Right ventricle myocardium inferior (tissue), 1 donor: ENCODE results near the gene GPC3. TPM values are rescaled to one million over a fixed set of nuclear protein-coding genes. Genes with fewer than 3 reads are reported as not detected.
"Not testable (repeated sequence)": the region's sequence is repeated elsewhere in the genome, so short reads cannot be mapped to it uniquely, and the experiment has no call there.

ENCODE experiments used
- ATAC-seq: fragments of 200-7000 bp; cut with Tn5 transposase; one replicate; pipeline ENCODE4 v1.9.1; 2020; ENCODE audit warnings: mild to moderate bottlenecking, moderate library complexity
- DNase-seq: peaks from one replicate; pipeline ENCODE4 v3.0.0; 2021; ENCODE audit errors: missing footprints
- intact Hi-C: fragments of 100-400 bp; cut with DNase I; formaldehyde crosslinking; loops from one replicate; pipeline ENCODE4 v1.11.0; 2022
- total RNA-seq: library from RNA; stranded (reverse); fragmentation: NEBNext Ultra II Directional; extraction: Animal tissue kit (Norgen Biotek cat#: 25700); gene quantifications from one replicate; pipeline ENCODE4 v1.2.1, GENCODE V29; 2021
- donor health status: DM: no; HTN: yes; CAD: no; lungs with severe emphysema.

GPC3 gene
- total RNA-seq, 1 donor from 2014 or later, result 8.5 TPM

DNA sequence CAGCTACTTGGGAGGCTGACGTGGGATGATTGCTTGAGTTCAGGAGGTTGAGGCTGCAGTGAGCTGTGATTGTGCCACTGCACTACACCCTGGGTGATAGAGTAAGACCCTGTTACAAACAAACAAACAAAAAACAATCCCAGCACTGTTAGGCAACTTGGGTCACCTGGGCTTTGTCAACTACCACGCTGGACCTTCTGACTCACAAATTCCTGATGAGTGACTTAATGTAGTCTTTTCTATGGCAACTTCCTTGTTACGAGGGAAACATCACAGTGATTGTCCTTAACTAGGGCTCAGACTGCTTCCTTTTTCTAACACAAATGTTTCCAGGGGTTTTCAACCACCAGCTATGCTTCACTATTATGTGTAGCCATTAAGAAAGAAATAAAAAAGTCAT is 441.3 kb downstream of the GPC3 start:
- intact Hi-C loops, result no loop called here
- ATAC-seq, result no peak
- DNase-seq, result no peak

DNA sequence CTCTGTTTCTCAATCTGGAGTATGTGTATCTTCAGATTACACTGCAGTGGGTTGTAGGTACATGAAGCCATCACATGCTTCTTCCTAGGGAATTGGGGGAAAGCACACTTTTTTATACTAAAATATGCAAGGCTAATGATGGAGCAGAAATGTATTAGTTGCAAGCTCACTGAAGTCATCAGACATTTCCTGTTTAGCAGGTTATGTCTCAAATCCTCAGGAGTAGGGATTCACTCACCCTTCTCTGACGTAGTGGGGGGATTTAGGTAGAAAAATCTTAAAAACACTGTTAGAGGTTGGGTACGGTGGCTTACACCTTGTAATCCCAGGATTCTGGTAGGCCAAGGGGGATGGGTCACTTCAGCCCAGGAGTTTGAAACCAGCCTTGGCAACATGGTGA is 441.7 kb downstream of the GPC3 start:
- DNase-seq (no peak), ATAC-seq (no peak)
- intact Hi-C loops, result no loop called here

DNA sequence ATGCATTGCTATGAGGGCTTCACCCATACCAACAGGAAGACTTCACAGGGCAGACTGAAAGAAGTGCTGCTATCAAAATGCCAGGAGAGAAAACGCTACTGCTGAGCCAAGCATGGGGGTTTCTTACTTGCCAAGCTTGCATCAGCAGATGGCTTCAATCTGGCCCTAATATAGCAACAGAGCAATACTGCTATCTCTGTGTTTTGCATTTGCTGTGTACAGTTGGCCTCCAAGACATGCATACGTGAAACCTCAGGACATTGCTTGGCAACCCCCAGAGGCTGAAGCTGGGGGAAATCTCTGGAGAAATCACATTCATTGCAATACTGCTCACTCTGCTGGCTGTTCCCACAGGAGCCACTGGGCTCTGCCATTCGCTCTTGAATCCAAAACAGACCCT is 442.9 kb downstream of the GPC3 start:
- ATAC-seq (peak; percentile 52), DNase-seq (no peak)
- intact Hi-C loops, result no loop called here

DNA sequence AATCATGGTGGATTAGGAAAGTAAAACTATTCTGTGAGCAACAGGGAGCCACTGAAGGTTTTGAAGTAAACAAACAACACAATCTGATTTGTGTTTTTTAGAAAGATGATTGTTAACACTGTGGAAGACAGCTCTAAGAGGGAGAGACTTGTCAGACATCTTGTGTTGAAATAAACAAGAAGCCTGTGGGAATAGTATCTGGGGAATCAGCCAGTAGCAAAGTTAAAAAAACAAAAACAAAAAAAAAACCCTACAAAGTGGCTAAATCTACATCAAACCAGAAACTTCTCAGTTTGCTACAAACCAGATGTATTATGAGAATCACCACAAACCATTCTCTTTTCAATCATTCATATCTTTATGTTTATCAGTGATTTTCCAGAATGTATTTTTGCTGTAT is 444.4 kb downstream of the GPC3 start:
- DNase-seq, result no peak
- intact Hi-C loops, result no loop called here

DNA sequence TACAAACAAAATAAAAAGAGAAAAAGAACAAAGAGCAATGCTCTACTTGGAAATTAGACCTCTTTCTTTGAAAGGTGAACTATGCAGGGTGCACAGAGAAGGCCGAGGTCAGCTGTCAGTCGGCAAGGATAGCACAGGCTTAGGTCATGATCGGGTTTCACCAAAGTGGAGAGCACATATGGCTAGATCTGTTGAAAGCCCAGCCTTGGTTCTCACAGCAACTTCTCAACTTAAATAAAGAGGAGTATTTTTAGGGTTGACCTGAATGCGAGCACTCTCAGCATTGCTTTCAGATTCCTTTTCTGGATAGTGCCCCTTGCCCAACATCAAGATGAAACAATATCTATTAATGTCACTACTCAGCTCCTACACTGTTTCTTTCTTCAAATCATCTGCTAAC is 447.2 kb downstream of the GPC3 start:
- DNase-seq, result no peak
- intact Hi-C loops, result no loop called here
- ATAC-seq, result no peak

More for the DNA sequence above, 444.4 kb downstream of the GPC3 start:
- no peak for ATAC-seq

DNA sequence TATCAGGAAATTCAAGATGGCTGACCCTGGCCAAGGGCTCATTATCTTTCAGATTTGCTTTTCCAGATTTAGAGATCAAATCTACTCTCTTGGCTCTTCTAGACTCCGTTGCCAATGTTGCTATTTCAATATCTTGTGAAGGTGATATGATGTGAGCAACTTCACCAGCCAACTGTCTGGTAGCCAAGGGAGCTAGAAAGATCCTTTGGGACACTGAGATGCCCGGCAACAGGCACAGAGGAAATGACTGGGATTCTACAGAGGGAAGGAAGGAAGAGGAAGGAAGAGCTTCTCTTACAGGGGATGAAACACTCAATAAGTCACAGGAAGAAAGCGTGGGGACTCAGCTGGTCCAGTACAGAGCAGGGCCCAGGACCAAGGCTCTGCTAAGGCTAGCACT is 448.3 kb downstream of the GPC3 start:
- DNase-seq (no peak), ATAC-seq (no peak)
- intact Hi-C loops, result no loop called here

DNA sequence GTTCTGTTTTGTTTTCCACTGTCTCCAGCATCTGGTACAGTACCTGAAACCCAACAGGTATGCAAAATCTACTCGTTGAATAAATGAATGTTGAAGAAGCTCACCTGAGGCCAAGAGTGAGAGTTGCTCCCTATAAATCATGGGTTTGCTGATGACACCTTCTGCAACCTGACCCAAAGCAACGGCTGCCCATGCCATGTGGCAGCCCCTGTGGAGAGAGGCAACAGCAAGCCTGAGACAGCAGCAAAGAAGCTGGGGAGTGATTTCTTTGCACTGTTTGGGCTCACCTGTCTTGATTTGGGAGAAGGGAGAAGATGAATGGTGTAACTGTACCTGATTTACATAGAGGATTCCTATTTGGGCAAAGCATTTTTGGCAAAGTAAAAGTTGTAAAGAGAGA is 450.3 kb downstream of the GPC3 start:
- ATAC-seq (no peak), DNase-seq (no peak)
- intact Hi-C loops, result no loop called here

DNA sequence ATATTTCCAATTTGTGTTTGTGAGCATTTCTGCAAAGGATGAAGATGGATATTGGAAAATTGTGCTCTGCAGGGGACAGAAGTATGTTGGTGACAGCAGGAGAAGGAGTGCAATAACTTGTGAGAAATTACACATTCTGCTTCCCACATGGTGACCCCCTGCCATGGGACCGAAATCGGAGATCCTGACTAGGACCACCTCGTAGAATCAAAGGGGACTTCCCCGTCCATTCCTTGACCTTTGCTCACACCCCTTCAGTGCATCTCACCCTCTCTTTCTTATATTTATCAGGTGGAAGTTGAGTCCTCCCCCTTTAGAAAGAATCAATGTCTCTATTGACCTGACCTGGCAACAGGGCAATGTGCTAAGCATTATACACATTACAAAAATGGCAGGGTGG is 451.2 kb downstream of the GPC3 start:
- no peak for ATAC-seq
- DNase-seq, result no peak
- intact Hi-C loops, result no loop called here

DNA sequence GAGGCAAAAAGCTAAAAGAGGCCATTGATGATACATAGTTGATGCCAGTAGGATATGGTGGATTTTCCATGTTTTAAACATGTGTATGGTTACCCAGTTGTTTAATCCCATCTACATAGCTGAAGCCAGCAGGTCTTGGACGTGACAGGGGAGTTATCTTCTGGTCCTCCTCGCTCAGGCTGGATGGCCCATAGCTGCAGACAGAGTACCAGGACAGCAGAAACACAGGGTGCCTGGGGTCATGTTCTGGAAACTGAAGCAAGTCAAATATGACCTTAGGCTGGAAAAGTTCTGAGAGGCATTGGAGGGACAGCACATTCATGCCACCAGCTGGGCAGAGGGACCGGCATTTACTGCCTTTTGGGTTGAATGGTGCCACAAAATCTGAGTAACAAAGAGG is 452.1 kb downstream of the GPC3 start:
- intact Hi-C loops, result no loop called here
- ATAC-seq (no peak), DNase-seq (no peak)

DNA sequence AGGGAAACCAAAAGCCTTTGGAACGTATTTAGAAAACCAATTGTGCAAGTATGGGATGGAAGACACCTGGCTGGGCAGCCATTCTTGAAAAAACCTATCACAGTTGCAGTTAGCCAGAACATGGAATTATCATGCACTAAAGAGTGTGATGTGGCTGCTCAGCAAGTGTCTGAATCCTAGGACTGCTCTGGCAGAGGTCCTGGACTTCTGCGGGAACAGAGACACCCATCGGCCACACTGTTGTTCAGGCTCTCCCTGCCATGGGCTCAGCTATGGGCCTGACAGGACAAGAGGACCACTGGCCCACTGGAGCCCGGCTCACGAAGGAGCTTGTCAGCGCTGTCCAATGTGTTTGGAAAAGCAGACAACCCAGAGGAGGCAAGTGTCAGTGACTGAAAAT is 454.4 kb downstream of the GPC3 start:
- DNase-seq (no peak), ATAC-seq (peak; percentile 65)

DNA sequence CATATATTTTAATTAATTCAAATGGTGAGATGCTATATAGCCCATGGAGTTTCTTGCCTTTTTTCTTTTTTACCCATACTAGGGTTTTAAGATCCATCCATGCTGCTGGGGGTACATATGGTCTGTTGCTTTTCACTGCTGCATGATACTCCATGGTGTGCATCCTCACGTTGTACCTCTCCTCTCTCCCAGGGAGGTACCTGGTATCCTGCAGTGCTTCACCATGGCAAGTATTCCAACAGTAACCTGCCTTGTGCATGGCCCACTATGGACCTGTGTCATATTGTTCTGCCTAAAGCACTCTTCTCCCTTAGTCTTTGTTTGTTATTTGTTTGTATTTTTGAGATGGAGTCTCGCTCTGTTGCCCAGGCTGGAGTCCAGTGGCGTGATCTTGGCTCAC is 455.8 kb downstream of the GPC3 start:
- DNase-seq (no peak), ATAC-seq (no peak)
- intact Hi-C loops, result no loop called here

More for the DNA sequence above, 454.4 kb downstream of the GPC3 start:
- intact Hi-C loops, result no loop called here

DNA sequence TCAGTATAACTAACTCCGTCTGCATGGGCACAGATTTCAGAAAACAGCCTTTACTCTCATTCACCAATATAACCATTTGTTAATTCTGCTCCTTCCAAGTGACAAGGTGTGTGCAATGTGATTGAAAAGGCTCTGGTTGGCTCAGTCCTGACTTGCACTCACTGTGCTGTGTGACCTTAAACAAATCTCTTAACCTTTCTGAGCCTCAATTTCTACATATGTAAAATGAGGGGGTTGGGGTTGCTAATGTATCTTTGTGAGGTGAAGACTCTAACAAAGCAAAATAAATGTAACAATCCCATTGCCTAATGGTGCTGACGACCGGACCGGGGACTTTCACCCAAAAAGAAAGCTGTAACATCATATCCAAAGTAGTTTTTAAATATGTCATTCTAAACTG is 457.6 kb downstream of the GPC3 start:
- no peak for ATAC-seq
- intact Hi-C loops, result no loop called here
- DNase-seq, result no peak

DNA sequence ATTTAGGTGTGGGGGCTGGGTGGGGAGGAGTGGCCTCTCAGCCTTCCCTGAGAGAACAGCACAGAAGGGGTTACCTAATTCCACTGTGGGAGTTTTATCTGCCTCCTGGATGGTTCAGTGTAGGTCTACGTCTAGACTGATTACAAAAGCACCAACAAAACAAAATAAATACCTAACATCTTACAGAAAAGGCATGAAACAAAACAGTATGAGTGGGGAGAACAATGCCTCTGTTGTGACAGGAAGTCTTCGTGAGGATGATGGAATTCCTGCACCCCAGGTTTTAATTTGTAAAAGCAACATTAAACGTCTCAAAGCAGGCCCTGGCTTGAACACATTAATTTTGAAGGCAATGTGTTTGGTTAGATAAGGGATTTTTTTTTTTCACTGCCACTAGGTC is 458.0 kb downstream of the GPC3 start:
- no peak for ATAC-seq
- intact Hi-C loops, result no loop called here
- DNase-seq, result no peak

DNA sequence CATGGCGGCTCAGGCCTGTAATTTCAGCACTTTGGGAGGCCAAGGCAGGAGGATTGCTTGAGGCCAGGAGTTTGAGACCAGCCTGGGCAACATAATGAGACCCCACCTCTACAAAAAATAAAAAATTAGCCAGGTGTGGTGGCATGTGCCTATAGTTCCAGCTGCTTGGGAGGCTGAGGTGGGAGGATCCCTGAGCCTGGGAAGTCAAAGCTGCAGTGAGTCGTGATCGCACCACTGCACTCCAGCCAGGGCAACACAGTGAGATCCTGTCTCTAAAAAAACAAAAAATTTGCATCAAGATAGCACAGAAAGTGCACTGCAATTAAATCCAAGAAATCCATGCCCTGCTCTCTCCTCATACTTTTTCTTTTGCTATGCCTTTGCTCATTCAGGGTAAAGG is 458.6 kb downstream of the GPC3 start:
- ATAC-seq, DNase-seq, intact Hi-C loops: not testable (repeated sequence)

DNA sequence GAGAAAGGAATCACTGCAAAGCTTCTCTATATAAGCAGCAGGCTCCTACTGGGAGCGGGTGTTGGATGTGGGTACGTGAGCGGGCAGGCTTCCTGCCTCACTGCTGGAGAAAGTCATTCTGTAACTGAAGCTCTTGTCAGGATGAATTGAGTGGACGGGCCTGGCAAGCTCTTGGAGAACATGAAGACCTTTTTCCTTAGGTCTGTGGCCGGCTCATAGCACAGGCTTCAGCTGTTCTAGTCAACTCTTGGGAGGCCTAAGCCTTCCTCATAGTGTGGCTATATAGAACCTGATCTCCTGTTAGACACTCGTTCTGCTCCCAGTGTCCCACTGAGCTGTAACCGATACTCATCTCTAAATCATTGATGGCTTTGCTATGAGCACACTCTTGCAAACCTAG is 461.9 kb downstream of the GPC3 start:
- ATAC-seq (no peak), DNase-seq (no peak)
- intact Hi-C loops, result no loop called here

DNA sequence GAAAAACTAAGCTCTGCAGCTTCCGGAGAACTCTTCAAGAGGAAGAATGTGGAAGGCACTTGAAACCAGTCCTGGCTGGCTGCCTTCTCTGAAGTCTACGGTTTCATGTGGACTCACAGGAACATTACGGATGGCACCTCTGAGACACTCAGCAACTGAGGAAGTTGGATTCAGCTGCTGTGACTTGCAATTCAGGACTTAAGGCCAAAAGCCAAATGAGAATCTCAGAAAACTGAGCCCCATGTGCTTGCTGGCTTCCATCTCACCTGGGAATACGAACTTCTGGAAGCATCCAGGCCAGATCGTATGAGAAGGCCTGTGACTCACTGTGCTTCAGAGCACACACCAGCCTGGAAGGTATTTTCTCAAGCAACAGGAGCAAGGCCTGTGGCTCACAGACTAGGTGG is 462.3 kb downstream of the GPC3 start:
- DNase-seq, result no peak
- intact Hi-C loops, result no loop called here
- ATAC-seq, result peak; percentile 56

DNA sequence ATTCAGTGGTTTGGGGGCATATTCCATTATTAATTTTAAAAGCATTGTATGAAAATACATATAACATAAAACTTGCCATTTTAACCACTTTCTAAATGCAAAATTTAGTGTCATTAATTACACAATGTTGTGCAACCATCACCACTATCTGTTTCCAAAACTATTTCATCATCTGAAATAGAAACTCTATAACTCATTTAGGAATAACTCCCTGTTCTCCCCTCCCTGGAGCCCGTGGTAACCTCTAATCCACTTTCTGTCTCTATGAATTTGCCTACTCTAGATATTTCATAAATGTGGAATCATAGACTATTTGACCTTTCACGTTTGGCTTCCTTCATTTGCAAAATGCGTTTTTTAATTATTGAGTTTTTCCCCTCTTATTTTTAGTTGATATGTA is 468.7 kb downstream of the GPC3 start:
- intact Hi-C loops, result no loop called here
- no peak for DNase-seq
- ATAC-seq, result no peak

DNA sequence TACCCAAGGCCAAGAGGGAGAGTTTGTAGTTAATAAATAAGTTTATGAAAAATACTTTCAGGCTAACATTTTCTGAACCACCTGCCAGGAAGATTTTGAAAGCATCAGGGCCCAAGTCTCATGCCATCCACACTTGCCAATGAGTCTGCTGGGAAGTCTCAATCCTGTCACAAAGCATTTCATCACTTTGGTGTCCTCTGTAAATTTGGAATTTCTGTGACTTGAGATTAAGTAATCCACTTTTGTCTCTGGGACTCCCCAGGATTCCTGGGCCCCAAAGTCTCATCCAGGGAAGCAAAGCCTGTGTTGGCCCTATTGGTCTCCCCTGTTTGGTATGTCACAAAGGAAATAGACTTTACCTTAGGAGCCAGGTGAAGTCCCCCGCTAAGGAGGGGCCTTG is 470.9 kb downstream of the GPC3 start:
- DNase-seq, result no peak
- no peak for ATAC-seq
- intact Hi-C loops, result no loop called here

DNA sequence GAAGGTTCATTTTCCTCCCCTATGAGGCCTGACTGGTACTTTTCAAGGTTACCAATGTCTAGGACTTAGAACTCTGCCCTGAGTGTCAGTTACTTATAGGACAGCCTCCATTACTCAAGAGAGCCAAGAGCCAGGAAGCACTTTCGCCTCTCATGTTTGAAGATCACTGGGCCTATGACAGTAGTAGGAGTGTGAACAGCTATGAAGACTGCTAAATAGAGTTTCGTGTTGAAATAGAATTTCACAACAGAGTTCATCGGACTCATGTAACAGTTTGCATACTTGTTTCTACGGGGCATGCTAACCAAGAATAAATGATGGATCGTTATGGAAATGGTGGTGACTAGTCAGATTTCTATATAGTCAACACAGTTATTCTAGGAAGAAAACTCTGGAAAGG is 472.3 kb downstream of the GPC3 start:
- DNase-seq (no peak), ATAC-seq (no peak)
- intact Hi-C loops, result no loop called here

DNA sequence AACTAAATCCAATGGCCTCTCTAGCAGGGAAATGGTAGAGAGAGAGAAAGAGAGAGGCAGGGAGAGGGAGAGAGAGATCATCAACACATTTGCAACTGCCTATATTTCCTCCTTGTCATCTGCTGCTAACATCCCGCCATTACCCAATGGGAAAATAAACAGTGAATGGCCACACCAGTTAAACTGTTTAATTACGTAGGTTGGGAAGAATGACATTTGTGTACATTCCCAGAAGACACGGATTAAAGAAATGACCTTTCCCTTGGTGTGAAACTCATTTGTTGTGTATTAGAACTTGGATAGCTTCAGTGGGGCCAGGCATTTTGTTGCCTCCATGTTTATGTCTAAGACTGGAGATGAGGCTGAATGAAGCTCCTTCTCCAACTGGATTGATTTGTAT is 474.4 kb downstream of the GPC3 start:
- ATAC-seq (no peak), DNase-seq (no peak)
- intact Hi-C loops, result no loop called here

DNA sequence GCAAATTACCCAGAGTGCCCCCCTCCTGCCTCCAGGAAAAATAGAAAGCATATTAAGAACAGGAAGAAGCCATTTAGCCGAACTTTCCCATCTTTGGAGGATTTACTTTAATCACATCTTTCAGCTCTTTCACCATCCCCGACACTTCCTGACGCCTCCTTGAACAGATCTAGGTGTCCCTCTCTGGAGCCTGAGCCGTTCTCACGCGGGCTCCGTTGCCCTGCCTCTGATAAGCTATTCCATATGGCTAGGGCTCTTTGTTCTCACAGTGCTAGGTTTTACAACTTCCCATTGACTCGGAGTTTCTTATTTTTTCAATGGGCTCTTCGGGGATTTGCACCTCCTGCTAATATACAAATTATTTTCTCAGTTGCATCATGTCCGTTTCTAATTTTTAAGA is 488.0 kb downstream of the GPC3 start:
- ATAC-seq, result no peak
- no peak for DNase-seq
- intact Hi-C loops, result no loop called here
